ENCODE data around the gene CNGA1.
A peak's percentile ranks its signal among the peaks of the same experiment; 100 is the strongest.

CNGA1 gene

DNA sequence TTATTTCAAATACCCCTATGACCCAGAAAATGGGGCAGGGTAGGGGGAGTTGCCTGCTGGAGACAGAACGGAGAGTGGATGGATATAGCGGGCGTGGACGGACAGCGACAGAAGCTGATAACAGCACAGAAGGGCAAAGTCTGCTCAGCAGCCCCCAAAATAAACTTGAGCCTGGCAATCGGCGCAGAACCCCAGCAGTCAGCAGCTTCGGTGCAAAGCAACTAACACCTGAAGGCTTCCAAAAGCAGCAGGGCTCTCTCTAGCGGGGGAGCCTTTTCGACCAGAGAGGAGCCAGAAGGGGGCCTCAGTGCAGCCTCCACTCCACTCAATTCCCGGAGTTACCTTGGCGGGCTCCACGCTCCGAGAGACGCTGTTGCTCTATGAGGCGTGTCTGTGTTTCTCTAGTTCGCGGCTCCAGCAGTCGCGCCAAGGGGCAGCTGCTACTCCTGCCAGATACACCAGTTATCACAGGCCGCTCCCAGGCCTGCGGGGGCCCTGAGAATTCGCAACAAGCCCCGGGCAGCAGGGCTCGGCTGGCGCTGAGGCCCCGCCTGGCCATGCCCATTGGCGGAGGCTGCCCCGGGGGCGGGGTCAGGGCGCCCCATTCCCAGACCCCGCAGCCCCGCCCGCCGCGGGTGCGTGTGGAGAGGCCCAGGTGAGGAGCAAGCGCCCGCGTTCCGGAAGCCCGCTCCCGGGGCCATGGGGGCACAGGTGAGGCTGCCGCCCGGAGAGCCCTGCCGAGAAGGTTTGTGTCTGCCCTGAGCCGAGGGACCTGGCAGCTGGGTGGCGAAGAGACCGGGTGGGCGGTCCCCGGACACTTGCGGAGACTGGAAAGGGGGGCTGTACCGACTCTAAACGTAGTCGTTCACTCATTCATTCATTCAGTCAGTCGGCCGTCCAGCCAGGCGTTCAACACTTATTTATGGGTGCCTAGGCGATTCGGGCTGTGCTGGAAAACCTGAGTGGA lies at the start of gene CNGA1, which contains the start of gene NIPAL1:
TSS of gene CNGA1 (minus strand) at position 541 of the 967 bp plus-strand sequence. CDS start 63,992 bp downstream, outside the sequence.
TSS of gene NIPAL1 (plus strand) at position 632 of the 967 bp plus-strand sequence. CDS start at position 700, 68 bp downstream.
- DNase-seq (ENCODE audit: low read depth), result peak; percentile 84
- Histone ChIP-seq H3K9ac (ENCODE audit: low read length) (peak within 1 kb of the TSS; percentile 51), H3K36me3 (ENCODE audit: control insufficient read depth, insufficient read depth, low read length, severe bottlenecking) (no peaks in the 10 kb centered on the region), H3K27me3 (replicated peaks; ENCODE audit: control insufficient read depth, insufficient read depth, low read length) (no peaks in the 10 kb centered on the region), H3K4me1 (ENCODE audit: control insufficient read depth, insufficient read depth, low read length) (peaks cover 4% of the 10 kb centered on the region), H3K4me3 (ENCODE audit: low read length) (peak within 1 kb of the TSS; percentile 84), H3K9me3 (ENCODE audit: control insufficient read depth, low read length) (no peaks in the 10 kb centered on the region)

DNA sequence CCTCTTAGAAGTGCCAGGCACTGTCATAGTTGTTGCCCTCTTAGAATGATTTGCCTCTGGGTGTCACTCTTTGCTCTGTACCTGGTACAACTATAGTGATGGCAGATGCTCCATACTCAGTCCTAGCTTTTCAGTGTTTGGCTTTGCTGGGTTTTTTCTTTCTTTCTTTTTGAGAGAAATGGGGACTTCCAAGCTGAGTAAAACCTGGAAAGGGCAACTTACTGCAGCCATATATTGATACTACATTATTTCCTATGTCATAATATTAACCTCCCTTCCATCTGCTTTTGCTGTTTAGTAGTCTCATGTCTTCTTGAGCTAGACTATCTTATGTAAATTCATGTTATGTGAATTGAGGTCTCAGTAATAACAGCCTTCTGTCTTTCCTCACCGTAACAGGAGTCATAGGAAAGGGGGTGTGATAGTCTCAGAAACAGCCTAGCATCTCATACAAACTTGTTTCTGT lies 49.1 kb upstream of the CNGA1 start:
- Histone ChIP-seq H3K27me3 (replicated peaks; ENCODE audit: control insufficient read depth, insufficient read depth, low read length) (no peaks in the 10 kb centered on the region), H3K4me1 (ENCODE audit: control insufficient read depth, insufficient read depth, low read length) (no peaks in the 10 kb centered on the region), H3K9ac (ENCODE audit: low read length) (no peak overlapping the region), H3K4me3 (ENCODE audit: low read length) (no peak overlapping the region), H3K36me3 (ENCODE audit: control insufficient read depth, insufficient read depth, low read length, severe bottlenecking) (no peaks in the 10 kb centered on the region), H3K9me3 (ENCODE audit: control insufficient read depth, low read length) (no peaks in the 10 kb centered on the region)
- no peak for DNase-seq (ENCODE audit: low read depth)

DNA sequence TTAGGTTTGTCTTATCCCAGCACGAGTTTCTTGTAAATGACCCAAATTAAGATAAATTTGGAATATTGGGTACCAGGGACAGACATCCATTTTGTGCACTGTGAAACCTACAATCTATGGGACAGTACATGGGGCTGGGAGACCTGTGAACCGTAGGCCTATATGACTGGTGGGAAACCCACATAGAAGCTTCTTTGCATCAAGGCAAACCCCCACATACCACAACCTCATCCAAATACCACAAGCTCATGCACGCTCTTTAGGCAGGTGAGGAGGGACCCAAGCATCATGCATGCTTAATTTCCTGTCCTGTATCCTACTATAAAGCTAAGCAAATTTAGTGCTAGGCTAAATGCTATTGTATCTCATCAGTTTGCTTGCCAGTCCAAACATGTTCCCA lies 47.9 kb upstream of the CNGA1 start:
- no peaks in the 10 kb centered on the region for H3K9me3 ChIP-seq (ENCODE audit: control insufficient read depth, low read length)
- no peaks in the 10 kb centered on the region for H3K4me1 ChIP-seq (ENCODE audit: control insufficient read depth, insufficient read depth, low read length)
- H3K4me3 ChIP-seq (ENCODE audit: low read length), result no peak overlapping the region
- no peak for DNase-seq (ENCODE audit: low read depth)
- H3K27me3 ChIP-seq (replicated peaks; ENCODE audit: control insufficient read depth, insufficient read depth, low read length), result no peaks in the 10 kb centered on the region
- H3K36me3 ChIP-seq (ENCODE audit: control insufficient read depth, insufficient read depth, low read length, severe bottlenecking), result no peaks in the 10 kb centered on the region
- H3K9ac ChIP-seq (ENCODE audit: low read length), result no peak overlapping the region

DNA sequence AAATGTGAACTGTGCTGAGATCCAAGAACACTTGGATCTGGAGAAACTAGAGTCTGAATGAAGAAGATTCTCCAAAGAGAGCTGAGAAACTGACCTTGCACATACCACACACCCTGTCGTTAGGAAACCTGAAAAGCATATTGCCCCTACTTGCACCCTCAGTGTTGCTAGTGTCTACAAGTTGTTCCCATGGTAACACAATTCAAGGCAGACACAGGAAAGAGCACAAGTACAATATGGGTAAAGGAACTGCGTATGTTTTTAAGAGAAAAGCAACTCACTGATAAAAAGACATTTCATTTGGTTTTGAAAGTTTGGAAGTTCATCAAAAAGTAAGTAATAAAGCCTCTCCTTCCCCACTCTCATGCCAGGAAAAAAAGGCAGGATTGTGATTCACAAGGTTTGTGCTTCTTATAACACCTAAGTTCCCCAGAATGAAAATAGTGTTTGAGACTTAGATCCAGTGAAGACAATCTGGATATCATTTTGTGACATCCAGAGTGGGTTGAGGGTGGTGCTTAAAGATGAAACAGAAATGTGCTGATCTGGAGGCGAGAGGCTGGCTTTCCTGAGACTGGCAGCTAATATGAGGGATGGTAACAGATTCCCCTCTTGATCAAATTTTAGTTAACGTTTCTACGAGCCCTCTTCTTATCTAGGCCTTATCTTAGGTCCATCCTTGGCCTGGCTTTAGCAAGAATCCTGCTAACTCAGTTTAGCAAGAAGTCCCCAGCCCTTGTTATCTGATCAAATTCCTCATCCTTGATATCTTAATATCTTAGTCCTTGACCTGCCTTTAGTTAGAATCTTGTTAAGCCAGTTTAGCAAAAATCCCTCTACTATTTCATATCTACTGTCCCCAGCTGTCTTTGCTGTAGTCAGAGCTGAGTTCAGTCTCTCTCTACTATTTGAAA lies 42.4 kb upstream of the CNGA1 start:
- H3K27me3 ChIP-seq (replicated peaks; ENCODE audit: control insufficient read depth, insufficient read depth, low read length), result no peaks in the 10 kb centered on the region

DNA sequence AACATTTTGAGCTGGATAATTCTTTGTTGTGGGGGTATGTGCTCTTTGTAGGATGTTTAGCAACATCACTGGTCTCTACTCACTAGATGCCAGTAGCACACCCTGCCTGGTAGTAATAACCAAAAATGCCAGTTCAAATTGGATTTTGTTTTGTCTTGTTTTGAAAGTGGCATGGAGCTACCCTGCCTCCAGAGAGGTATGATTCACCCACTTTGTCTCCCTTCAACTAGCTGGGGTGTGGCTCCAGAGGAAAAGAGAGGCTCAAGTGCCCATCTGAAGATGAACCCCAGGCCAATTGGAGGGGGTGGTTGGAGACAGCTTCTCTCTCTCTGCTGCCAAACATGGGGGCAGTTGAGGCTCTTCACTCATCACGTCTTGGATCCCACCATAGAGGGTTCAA lies 34.6 kb upstream of the CNGA1 start:
- peaks cover 25% of the 10 kb centered on the region for H3K27me3 ChIP-seq (replicated peaks; ENCODE audit: control insufficient read depth, insufficient read depth, low read length)
- H3K36me3 ChIP-seq (ENCODE audit: control insufficient read depth, insufficient read depth, low read length, severe bottlenecking), result no peaks in the 10 kb centered on the region
- no peaks in the 10 kb centered on the region for H3K9me3 ChIP-seq (ENCODE audit: control insufficient read depth, low read length)
- no peak for DNase-seq (ENCODE audit: low read depth)
- H3K9ac ChIP-seq (ENCODE audit: low read length), result no peak overlapping the region
- peaks cover 6% of the 10 kb centered on the region for H3K4me1 ChIP-seq (ENCODE audit: control insufficient read depth, insufficient read depth, low read length)
- H3K4me3 ChIP-seq (ENCODE audit: low read length), result no peak overlapping the region

More for the DNA sequence above, 42.4 kb upstream of the CNGA1 start:
- no peak for DNase-seq (ENCODE audit: low read depth)
- H3K4me3 ChIP-seq (ENCODE audit: low read length), result no peak overlapping the region
- no peaks in the 10 kb centered on the region for H3K9me3 ChIP-seq (ENCODE audit: control insufficient read depth, low read length)
- H3K9ac ChIP-seq (ENCODE audit: low read length), result no peak overlapping the region
- no peaks in the 10 kb centered on the region for H3K36me3 ChIP-seq (ENCODE audit: control insufficient read depth, insufficient read depth, low read length, severe bottlenecking)
- no peaks in the 10 kb centered on the region for H3K4me1 ChIP-seq (ENCODE audit: control insufficient read depth, insufficient read depth, low read length)

DNA sequence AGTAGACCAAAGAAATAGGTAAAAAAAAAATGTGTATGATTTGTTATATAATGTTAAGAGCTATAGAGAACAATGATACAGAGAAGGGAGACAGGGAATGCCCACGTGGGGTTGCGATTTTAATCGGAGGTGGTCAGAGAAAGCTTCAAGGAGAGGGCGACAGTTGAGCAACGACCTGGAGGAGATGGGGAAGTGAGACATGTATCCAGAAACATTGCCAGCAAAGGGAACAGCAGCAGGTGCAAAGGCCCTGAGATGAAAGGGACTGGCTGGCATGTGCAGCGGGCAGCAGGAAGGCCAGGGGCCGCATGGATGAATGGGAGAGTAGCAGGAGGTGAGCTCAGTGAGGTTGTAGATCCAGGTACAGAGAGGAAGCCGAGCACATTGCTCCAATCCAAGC lies 33.0 kb upstream of the CNGA1 start:
- Histone ChIP-seq H3K9ac (ENCODE audit: low read length) (no peak overlapping the region), H3K4me3 (ENCODE audit: low read length) (no peak overlapping the region), H3K4me1 (ENCODE audit: control insufficient read depth, insufficient read depth, low read length) (peaks cover 6% of the 10 kb centered on the region), H3K27me3 (replicated peaks; ENCODE audit: control insufficient read depth, insufficient read depth, low read length) (peaks cover 36% of the 10 kb centered on the region), H3K9me3 (ENCODE audit: control insufficient read depth, low read length) (no peaks in the 10 kb centered on the region), H3K36me3 (ENCODE audit: control insufficient read depth, insufficient read depth, low read length, severe bottlenecking) (no peaks in the 10 kb centered on the region)
- DNase-seq (ENCODE audit: low read depth), result no peak

DNA sequence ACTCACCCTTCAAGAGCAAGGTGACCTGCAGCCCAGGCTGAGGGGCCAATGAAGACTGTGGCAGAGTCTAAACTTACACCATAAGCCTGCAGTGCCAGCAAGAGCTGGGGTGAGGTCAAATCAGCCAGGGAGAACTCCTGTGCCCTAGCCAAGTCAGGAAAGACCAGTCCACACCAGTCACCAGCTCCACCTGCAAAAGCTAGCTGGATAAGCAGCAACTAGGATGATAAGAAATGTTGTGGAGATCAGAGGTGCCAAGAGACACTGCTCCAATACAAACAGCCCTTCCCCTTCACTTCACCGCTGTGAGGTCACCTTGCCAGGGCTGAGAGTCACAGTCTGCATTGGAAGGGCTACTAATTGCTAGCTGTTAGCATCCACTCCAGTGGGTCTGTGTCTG lies 31.4 kb upstream of the CNGA1 start:
- H3K9me3 ChIP-seq (ENCODE audit: control insufficient read depth, low read length), result no peaks in the 10 kb centered on the region
- H3K36me3 ChIP-seq (ENCODE audit: control insufficient read depth, insufficient read depth, low read length, severe bottlenecking), result no peaks in the 10 kb centered on the region
- H3K27me3 ChIP-seq (replicated peaks; ENCODE audit: control insufficient read depth, insufficient read depth, low read length), result peaks cover 39% of the 10 kb centered on the region
- no peak for DNase-seq (ENCODE audit: low read depth)
- H3K4me3 ChIP-seq (ENCODE audit: low read length), result no peak overlapping the region
- H3K9ac ChIP-seq (ENCODE audit: low read length), result no peak overlapping the region
- H3K4me1 ChIP-seq (ENCODE audit: control insufficient read depth, insufficient read depth, low read length), result peaks cover 6% of the 10 kb centered on the region

DNA sequence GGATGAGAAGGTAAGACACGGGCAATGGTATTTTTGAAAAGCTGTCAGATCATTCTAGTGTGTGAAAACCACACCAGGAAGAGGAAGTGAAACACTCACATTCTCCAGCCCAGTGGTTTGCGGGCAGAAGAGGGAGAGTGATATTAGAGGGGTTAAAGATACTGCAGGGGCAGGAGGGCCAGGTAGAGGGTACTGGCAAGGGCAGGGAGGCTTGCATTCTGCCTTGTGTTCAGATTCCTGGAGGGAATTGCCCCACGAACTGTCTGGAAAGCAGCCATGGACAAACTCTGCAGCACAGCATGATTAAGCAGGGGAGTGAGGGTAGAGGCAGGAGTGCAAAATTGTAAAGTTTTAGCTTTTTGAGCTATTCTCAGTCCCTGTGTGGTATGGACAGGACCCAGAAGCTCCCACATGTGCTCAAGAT lies 31.0 kb upstream of the CNGA1 start:
- Histone ChIP-seq H3K27me3 (replicated peaks; ENCODE audit: control insufficient read depth, insufficient read depth, low read length) (peaks cover 39% of the 10 kb centered on the region), H3K36me3 (ENCODE audit: control insufficient read depth, insufficient read depth, low read length, severe bottlenecking) (no peaks in the 10 kb centered on the region), H3K4me3 (ENCODE audit: low read length) (no peak overlapping the region), H3K4me1 (ENCODE audit: control insufficient read depth, insufficient read depth, low read length) (peaks cover 6% of the 10 kb centered on the region), H3K9ac (ENCODE audit: low read length) (no peak overlapping the region), H3K9me3 (ENCODE audit: control insufficient read depth, low read length) (no peaks in the 10 kb centered on the region)
- DNase-seq (ENCODE audit: low read depth), result no peak

DNA sequence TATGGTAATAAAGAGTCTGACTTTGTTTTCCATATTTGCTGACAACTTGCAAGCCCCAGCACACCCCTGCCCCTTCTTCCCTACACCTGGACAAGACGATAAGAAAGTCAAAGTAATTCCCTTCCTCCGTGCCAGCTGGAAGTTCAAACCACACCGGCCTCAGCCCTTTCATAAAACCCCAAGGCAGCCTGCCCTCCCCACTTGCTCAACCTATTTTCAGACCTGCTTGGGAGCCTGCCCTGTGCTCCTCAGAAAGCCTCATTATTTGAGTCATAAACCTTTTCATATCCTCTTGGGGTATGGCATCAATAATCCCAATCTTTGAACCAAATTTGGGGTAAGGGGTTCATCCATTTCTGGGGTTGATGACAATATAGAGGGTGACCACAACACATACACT lies 29.6 kb upstream of the CNGA1 start:
- H3K4me1 ChIP-seq (ENCODE audit: control insufficient read depth, insufficient read depth, low read length), result peaks cover 6% of the 10 kb centered on the region
- H3K36me3 ChIP-seq (ENCODE audit: control insufficient read depth, insufficient read depth, low read length, severe bottlenecking), result no peaks in the 10 kb centered on the region
- H3K9ac ChIP-seq (ENCODE audit: low read length), result no peak overlapping the region
- H3K9me3 ChIP-seq (ENCODE audit: control insufficient read depth, low read length), result no peaks in the 10 kb centered on the region
- DNase-seq (ENCODE audit: low read depth), result no peak
- no peak overlapping the region for H3K4me3 ChIP-seq (ENCODE audit: low read length)
- peaks cover 35% of the 10 kb centered on the region for H3K27me3 ChIP-seq (replicated peaks; ENCODE audit: control insufficient read depth, insufficient read depth, low read length)

DNA sequence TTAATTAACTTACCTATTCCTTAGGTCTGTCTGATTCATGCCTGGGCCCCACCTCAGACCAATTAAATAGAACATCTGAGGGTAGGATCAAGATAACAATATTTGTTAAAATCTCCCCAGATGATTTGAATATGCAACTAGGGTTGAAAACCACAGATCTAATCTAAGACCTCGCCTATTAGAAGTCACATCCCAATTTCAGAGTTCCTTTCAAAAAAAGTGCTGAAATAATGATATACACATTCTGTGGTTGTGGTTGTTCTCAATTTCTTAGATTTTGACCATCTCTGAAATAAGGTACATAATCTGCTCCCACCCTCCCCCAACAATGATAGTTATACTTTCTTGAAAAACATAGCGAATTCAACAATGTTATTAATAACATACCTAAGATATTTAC lies 27.8 kb upstream of the CNGA1 start:
- Histone ChIP-seq H3K9ac (ENCODE audit: low read length) (no peak overlapping the region), H3K36me3 (ENCODE audit: control insufficient read depth, insufficient read depth, low read length, severe bottlenecking) (no peaks in the 10 kb centered on the region), H3K4me1 (ENCODE audit: control insufficient read depth, insufficient read depth, low read length) (peaks cover 6% of the 10 kb centered on the region), H3K4me3 (ENCODE audit: low read length) (no peak overlapping the region), H3K9me3 (ENCODE audit: control insufficient read depth, low read length) (no peaks in the 10 kb centered on the region), H3K27me3 (replicated peaks; ENCODE audit: control insufficient read depth, insufficient read depth, low read length) (peaks cover 26% of the 10 kb centered on the region)
- DNase-seq (ENCODE audit: low read depth), result no peak

DNA sequence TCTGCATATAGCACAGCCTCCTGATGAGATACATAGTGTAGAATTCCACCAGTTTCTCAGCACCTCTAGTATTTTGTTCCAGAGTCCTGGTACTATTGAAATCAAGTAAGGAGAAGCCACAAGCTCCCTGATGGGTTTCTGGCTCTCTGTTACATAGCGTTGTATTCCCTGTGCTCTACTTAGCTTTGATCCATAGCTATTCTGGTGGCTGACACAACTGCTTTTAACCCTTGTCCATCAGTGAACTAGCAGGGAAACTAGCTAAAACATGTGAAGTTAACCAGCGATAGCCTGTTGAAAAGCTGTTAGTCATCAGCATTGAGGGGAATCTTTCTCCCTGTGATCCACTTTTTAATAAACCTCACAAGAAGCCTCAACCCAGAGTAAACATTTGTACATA lies 27.0 kb upstream of the CNGA1 start:
- no peak overlapping the region for H3K9ac ChIP-seq (ENCODE audit: low read length)
- H3K4me3 ChIP-seq (ENCODE audit: low read length), result no peak overlapping the region
- H3K9me3 ChIP-seq (ENCODE audit: control insufficient read depth, low read length), result no peaks in the 10 kb centered on the region
- H3K4me1 ChIP-seq (ENCODE audit: control insufficient read depth, insufficient read depth, low read length), result peaks cover 6% of the 10 kb centered on the region
- no peaks in the 10 kb centered on the region for H3K36me3 ChIP-seq (ENCODE audit: control insufficient read depth, insufficient read depth, low read length, severe bottlenecking)
- DNase-seq (ENCODE audit: low read depth), result no peak
- peaks cover 23% of the 10 kb centered on the region for H3K27me3 ChIP-seq (replicated peaks; ENCODE audit: control insufficient read depth, insufficient read depth, low read length)

Data from adipocyte (in vitro differentiated cells).